ENCODE results near the gene CSRP1. TPM values are rescaled to one million over a fixed set of nuclear protein-coding genes. Genes with fewer than 3 reads are reported as not detected.
A peak's percentile ranks its signal among the peaks of the same experiment; 100 is the strongest.

Gene CSRP1
- total RNA-seq, 2 donors from 2014 or later: 2,051 to 3,060 TPM

DNA sequence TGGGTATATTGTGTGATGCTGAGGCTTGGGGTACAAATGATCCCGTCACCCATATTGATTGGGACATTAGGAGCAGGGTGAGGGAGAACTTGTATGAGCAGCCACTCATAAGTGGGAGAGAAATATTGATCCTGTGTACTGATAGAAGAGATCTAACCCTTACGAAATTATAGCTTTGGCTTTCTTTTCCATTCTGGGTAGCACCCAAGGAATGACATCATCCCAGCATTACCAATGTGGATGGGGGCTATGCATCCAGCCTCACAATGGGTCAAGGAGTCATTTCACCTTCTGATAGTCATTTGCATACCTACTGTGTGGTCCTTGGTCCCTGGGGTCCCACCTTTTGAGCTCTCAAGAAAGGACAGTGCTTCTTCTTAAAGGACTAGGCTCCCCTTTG, 30.1 kb upstream of the CSRP1 start:
- H3K27me3 ChIP-seq (replicated peaks; ENCODE audit: insufficient read depth): no peaks in the 10 kb centered on the region
- H3K4me1 ChIP-seq (ENCODE audit: control insufficient read depth in 1 of 2, low read depth in 2 of 2): peaks cover 50 to 75% of the 10 kb centered on the region in 2 donors
- peak overlapping the region; percentile 33 for H3K4me3 ChIP-seq
- no peaks in the 10 kb centered on the region for H3K9me3 ChIP-seq
- no peak for ATAC-seq (ENCODE audit: insufficient number of reproducible peaks, low FRiP score, low read depth)
- DNase-seq (ENCODE audit: low spot score): no peak
- H3K36me3 ChIP-seq: no peaks in the 10 kb centered on the region
- TF ChIP-seq, protein P1, sequence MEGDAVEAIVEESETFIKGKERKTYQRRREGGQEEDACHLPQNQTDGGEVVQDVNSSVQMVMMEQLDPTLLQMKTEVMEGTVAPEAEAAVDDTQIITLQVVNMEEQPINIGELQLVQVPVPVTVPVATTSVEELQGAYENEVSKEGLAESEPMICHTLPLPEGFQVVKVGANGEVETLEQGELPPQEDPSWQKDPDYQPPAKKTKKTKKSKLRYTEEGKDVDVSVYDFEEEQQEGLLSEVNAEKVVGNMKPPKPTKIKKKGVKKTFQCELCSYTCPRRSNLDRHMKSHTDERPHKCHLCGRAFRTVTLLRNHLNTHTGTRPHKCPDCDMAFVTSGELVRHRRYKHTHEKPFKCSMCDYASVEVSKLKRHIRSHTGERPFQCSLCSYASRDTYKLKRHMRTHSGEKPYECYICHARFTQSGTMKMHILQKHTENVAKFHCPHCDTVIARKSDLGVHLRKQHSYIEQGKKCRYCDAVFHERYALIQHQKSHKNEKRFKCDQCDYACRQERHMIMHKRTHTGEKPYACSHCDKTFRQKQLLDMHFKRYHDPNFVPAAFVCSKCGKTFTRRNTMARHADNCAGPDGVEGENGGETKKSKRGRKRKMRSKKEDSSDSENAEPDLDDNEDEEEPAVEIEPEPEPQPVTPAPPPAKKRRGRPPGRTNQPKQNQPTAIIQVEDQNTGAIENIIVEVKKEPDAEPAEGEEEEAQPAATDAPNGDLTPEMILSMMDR (IDR thresholded peaks at IDR 0.05): no peak
- peak overlapping the region; percentile 81 to 93 for H3K27ac ChIP-seq

DNA sequence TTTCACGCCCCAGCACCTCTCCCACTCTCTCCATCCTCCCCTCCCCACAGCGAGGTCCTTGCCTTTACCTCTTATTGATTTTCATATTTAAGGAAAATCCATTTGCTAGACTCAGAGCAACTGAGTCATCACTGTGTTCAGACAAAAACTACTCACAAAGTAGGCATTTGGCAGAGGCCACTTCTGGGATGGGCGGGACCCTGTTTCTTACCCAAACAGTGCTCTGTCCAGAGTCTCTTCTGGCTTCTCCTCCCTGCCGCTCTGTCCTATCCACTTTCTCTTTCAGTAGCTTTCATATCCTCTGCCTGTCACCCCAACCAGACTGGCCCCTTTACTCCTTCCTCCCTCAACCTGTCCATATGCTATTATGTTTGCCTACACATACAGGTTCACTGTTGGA, 29.6 kb upstream of the CSRP1 start:
- ATAC-seq (ENCODE audit: insufficient number of reproducible peaks, low FRiP score, low read depth) (peak; percentile 42), DNase-seq (ENCODE audit: low spot score) (no peak)
- Histone ChIP-seq H3K9me3 (no peaks in the 10 kb centered on the region), H3K27me3 (replicated peaks; ENCODE audit: insufficient read depth) (no peaks in the 10 kb centered on the region), H3K27ac (peak overlapping the region; percentile 81 to 93), H3K4me1 (ENCODE audit: control insufficient read depth in 1 of 2, low read depth in 2 of 2) (peaks cover 46 to 75% of the 10 kb centered on the region in 2 donors), H3K4me3 (peak overlapping the region; percentile 33), H3K36me3 (no peaks in the 10 kb centered on the region)
- TF ChIP-seq, protein P1 (IDR thresholded peaks at IDR 0.05): no peak

DNA sequence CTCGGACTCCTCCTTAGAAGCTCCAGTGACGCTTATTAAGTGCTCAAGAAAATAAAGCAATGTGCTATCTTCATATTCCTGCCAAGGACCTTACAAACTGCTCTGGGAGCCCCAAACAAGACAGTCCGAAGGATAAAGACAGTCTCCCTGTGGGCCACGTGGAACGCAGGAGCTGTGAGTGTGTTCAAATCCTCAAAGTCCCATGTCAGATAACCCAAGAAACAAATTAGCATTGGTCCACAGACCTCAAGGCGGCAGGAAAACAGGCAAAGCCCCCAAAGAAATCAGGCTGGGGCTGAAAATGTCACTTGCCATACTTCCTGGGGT, 29.0 kb upstream of the CSRP1 start:
- TF ChIP-seq, protein P1 (IDR thresholded peaks at IDR 0.05): no peak
- Histone ChIP-seq H3K4me3 (no peak overlapping the region), H3K27ac (peak overlapping the region; percentile 81 to 93), H3K9me3 (no peaks in the 10 kb centered on the region), H3K4me1 (ENCODE audit: control insufficient read depth in 1 of 2, low read depth in 2 of 2) (peaks cover 45 to 75% of the 10 kb centered on the region in 2 donors), H3K36me3 (no peaks in the 10 kb centered on the region), H3K27me3 (replicated peaks; ENCODE audit: insufficient read depth) (no peaks in the 10 kb centered on the region)
- DNase-seq (ENCODE audit: low spot score) (no peak), ATAC-seq (ENCODE audit: insufficient number of reproducible peaks, low FRiP score, low read depth) (no peak)

DNA sequence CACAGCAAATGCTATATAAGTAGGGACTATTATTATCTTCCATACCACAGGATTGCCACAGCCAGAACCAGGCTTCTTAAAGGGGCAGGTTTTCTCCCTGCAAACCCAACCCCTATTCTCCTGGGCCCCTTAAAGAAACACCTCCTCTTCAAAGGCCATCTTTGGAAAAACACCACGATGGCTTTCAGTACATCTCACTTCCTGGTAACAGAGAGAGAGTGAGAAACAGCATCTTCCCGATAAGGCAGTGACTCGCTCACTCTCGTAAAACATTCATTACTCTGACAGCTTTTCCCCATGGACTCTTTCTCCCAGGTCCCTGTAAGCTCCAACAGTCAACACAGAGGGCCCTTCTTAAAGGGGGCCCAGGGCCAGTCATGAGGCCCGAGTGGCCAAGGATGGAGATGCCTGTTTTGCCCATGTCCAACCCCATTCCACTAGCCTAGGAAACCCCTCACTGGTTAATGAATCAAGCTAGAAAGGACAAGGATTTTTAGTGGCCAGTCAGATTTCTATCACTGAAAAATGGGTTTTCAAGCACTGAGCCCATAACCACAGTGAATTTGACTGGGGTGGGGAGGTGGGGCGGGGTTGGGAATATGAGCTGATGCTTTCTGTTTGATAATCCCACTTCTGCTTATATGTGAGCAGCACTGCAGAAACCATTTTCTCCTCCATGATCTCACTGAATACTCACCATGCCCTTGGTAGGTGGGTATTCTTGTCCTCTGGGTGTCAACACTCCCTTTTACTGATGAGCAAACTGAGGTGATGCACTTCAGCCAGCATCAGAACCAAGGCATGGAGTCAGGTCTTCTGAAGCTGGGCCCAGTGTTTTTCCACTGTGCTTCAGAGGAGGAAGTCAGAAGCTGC, 28.4 kb upstream of the CSRP1 start:
- DNase-seq (ENCODE audit: low spot score) (no peak), ATAC-seq (ENCODE audit: insufficient number of reproducible peaks, low FRiP score, low read depth) (no peak)
- Histone ChIP-seq H3K27ac (peak overlapping the region; percentile 81 to 93), H3K4me3 (peak overlapping the region; percentile 7), H3K9me3 (no peaks in the 10 kb centered on the region), H3K4me1 (ENCODE audit: control insufficient read depth in 1 of 2, low read depth in 2 of 2) (peaks cover 46 to 75% of the 10 kb centered on the region in 2 donors), H3K36me3 (no peaks in the 10 kb centered on the region), H3K27me3 (replicated peaks; ENCODE audit: insufficient read depth) (no peaks in the 10 kb centered on the region)
- TF ChIP-seq, protein P1 (IDR thresholded peaks at IDR 0.05): no peak

DNA sequence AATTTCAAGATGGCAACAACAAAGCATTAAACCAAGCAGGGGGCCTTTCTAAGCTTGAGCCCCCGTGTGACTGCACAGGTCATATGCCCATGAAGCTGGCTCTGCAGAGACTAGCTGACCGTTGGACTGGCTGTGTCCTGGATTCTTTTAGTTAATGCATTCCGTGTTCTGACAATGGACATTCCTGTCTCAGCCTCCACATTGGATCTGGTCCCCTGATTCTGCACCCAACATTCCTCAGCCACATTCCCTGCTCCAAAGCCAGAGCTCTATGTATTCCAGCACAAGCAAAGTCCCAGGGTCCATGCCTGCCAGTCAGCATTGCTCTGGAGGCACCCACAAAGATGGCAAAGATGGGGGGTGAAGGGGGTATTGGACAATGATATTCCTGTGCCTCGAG, 26.9 kb upstream of the CSRP1 start:
- Histone ChIP-seq H3K27ac (peak overlapping the region; percentile 7 to 93), H3K9me3 (no peaks in the 10 kb centered on the region), H3K4me1 (ENCODE audit: control insufficient read depth in 1 of 2, low read depth in 2 of 2) (peaks cover 46 to 77% of the 10 kb centered on the region in 2 donors), H3K27me3 (replicated peaks; ENCODE audit: insufficient read depth) (no peaks in the 10 kb centered on the region), H3K4me3 (no peak overlapping the region), H3K36me3 (no peaks in the 10 kb centered on the region)
- ATAC-seq (ENCODE audit: insufficient number of reproducible peaks, low FRiP score, low read depth): no peak
- no peak for DNase-seq (ENCODE audit: low spot score)
- TF ChIP-seq, protein P1 (IDR thresholded peaks at IDR 0.05): no peak

Measured in thoracic aorta (tissue), 2 donors.